Neuron (in vitro differentiated cells): Measurements from ENCODE around the gene PEAR1.

ENCODE experiments used
- H2AFZ ChIP-seq: one replicate; pipeline ENCODE4 v1.6.1; 2013; ENCODE audit warnings: low read depth, mild to moderate bottlenecking, inconsistent platforms, low read length, moderate library complexity
- H3K27me3 ChIP-seq: one replicate; pipeline ENCODE4 v1.6.1; 2013; ENCODE audit warnings: low read length; ENCODE audit not compliant: insufficient read depth
- H3K36me3 ChIP-seq: one replicate; pipeline ENCODE4 v1.6.1; 2013; ENCODE audit warnings: low read length; ENCODE audit not compliant: insufficient read depth
- H3K4me1 ChIP-seq: one replicate; pipeline ENCODE4 v1.6.1; 2013; ENCODE audit warnings: low read length; ENCODE audit not compliant: insufficient read depth
- H3K4me3 ChIP-seq: 2 replicates; pipeline ENCODE4 v1.5.1; 2013; ENCODE audit warnings: mild to moderate bottlenecking, low read length, moderate library complexity
- H3K9me3 ChIP-seq: one replicate; pipeline ENCODE4 v1.6.1; 2013; ENCODE audit warnings: low read length

Gene PEAR1

DNA sequence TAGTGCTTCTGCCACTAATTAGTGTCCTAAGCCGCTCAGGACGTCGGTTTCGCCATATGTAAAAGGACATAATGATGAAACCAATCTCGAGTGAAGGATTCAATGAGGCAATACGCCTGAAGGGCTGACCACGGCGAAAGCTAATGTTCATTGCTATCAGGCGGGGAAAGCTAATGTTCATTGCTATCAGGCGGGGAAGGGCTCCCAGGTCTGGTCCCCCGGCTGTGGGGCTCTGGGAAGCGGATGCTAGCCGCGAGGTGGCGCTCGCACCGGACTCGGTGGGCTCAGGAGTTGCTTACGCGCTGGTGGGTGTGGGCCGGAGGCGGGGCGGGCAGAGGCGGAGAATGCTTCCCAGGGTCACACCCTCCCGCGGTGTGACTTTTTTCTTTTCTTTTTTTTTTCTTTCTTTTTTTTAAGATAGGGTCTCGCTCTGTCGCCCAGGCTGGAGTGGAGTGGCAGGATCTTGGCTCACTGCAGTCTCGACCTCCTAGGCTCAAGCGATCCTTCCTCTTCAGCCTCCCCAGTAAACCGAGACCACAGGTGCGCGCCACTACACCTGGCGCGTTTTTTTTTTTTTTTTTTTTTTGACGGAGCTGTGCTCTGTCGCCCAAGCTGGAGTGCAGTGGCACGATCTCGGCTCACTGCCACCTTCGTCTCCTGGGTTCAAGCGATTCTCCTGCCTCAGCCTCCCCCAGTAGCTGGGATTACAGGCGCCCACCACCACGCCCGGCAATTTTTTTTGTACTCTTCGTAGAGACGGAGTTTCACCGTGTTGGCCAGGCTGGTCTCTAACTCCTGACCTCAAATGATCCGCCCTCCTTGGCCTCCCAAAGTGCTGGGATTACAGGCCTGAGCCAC, 1.1 kb upstream of the PEAR1 start:
- H3K4me3 ChIP-seq, result no peak overlapping the region
- H3K27me3 ChIP-seq, result peaks cover 44% of the 10 kb centered on the region

DNA sequence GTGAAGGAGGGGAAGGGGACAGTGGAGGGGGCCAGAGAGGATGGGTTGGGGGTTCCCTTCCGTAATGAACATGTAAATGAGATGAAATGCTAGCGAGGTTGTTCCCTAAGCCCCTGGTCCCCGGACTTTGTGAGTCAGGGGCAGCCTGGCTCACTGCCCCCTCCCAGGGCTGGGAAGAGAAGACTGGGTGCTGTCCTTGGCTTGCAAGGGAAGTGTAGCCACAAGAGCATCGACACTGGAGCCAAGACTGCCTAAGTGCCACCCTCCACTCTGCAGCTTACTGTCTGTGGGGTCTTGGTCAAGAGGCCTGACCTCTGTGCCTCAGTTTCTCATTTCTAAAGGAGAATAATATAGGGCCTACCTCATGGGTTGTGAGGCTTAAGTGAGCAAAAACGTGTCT, 483 bp downstream of the PEAR1 start:
- peaks cover 7% of the 10 kb centered on the region for H3K4me1 ChIP-seq
- H2AFZ ChIP-seq, result no peak overlapping the region
- H3K4me3 ChIP-seq, result no peak overlapping the region
- H3K27me3 ChIP-seq, result peaks cover 35% of the 10 kb centered on the region
- H3K36me3 ChIP-seq, result no peaks in the 10 kb centered on the region
- no peaks in the 10 kb centered on the region for H3K9me3 ChIP-seq

More for the DNA sequence above, 1.1 kb upstream of the PEAR1 start:
- Histone ChIP-seq H3K4me1 (peaks cover 2% of the 10 kb centered on the region), H2AFZ (no peak overlapping the region), H3K9me3 (no peaks in the 10 kb centered on the region), H3K36me3 (no peaks in the 10 kb centered on the region)

DNA sequence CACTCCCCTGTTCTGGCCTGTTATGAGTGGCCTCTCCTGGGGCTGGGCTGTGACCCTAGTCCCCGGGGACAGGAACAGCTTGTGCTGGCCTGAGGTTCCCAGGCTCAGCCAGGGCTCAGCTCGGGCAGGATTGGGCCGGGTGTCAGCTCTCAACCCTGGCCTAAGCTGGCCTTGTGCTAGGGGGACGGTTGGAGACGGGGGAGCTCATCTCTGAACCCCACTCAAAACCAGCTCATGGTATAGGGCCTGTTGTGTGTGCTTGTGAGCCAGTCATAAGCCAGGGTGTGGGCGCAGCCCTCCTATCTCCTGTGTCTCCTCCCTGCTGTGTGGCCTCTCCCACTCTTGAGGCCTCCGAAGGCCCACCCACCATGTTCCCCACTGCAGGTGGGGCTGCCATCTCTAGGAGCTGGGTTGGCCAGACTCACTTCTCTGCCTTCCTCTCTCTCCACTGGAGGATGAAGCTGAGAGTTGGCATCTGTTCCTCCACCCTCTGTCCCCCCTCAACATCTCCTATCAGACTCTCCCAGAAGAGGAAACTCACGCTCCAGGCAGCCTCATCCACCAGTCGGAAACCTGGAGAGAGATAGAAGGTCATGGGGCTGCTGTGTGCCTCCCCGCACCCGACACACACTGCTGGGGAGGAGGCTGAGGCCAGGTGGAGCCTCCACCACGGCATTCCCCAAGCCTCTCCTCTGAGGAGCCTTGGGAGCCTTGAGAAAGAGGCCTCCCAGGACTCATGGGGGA, 1.4 kb downstream of the PEAR1 start:
- H3K9me3 ChIP-seq, result no peaks in the 10 kb centered on the region
- H3K27me3 ChIP-seq, result peaks cover 35% of the 10 kb centered on the region
- no peak overlapping the region for H2AFZ ChIP-seq
- H3K4me1 ChIP-seq, result peaks cover 7% of the 10 kb centered on the region
- H3K36me3 ChIP-seq, result no peaks in the 10 kb centered on the region
- H3K4me3 ChIP-seq, result no peak overlapping the region

DNA sequence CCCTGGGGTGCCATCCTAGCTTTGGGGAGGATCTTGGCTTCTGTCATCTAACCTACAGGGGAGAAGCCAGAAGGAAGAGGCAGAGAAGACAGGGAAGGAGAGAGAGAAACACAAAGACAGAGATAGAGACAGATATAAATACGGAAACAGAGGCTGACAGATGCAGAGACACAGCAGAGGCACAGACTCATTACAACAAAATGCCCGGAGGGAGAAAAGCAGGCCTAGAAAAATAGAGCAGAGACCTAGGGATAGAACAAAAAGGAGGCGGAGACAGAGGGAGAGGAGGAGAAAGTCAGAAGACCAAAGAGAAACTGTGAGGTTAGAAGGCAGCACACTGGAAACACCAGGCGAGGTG, 1.9 kb downstream of the PEAR1 start:
- H2AFZ ChIP-seq, result no peak overlapping the region
- H3K36me3 ChIP-seq, result no peaks in the 10 kb centered on the region
- H3K4me1 ChIP-seq, result peaks cover 7% of the 10 kb centered on the region
- peaks cover 35% of the 10 kb centered on the region for H3K27me3 ChIP-seq
- H3K9me3 ChIP-seq, result no peaks in the 10 kb centered on the region
- H3K4me3 ChIP-seq, result no peak overlapping the region

DNA sequence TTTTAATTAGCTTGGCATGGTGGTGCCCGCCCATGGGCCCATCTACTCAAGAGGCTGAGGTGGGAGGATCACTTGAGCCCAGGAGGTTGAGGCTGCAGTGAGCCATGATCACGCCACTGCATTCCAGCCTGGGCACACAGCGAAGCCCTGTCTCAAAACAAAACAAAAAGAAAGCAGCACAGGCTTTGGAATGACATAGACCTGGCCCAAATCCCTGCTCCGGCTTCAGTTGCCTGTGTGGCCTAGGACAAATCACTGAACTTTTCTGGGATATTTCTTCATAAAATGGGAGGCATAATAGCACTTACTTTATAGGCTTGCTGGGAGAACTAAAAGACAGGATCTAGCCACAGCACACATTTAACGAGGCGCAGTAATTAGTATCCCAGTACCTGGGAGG, 2.4 kb downstream of the PEAR1 start:
- Histone ChIP-seq H3K4me1 (peaks cover 7% of the 10 kb centered on the region), H3K4me3 (no peak overlapping the region), H3K36me3 (no peaks in the 10 kb centered on the region), H2AFZ (no peak overlapping the region), H3K9me3 (no peaks in the 10 kb centered on the region), H3K27me3 (peaks cover 35% of the 10 kb centered on the region)

DNA sequence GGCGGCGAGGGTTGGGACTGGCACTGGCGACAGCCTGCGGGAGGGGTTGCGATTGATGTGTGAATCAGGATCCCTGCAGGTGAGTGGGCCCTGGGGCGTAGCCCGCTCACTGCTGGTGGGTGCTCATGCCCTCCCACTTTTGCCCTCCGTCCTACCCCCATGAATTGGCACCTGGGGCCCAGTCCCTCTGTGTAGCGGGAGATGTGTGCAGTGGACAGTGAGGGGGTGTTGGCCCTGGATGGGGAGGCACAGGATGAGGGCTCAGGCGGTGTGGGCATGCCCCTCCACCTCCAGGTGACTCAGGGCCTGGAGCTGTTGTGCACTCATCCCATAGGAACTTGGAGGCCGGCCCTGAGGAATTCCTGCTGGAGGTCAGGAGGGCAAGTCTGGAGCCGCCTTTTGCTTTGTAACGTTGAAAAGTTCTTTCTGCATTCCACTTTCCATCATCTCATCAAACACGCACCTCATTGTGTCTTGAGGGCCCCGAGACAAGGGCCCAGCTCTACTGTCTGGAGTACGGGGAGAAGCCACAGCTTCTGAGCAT, 3.0 kb downstream of the PEAR1 start:
- Histone ChIP-seq H3K36me3 (no peaks in the 10 kb centered on the region), H3K9me3 (no peaks in the 10 kb centered on the region), H3K4me1 (peaks cover 7% of the 10 kb centered on the region), H2AFZ (no peak overlapping the region), H3K27me3 (peaks cover 37% of the 10 kb centered on the region), H3K4me3 (no peak overlapping the region)

DNA sequence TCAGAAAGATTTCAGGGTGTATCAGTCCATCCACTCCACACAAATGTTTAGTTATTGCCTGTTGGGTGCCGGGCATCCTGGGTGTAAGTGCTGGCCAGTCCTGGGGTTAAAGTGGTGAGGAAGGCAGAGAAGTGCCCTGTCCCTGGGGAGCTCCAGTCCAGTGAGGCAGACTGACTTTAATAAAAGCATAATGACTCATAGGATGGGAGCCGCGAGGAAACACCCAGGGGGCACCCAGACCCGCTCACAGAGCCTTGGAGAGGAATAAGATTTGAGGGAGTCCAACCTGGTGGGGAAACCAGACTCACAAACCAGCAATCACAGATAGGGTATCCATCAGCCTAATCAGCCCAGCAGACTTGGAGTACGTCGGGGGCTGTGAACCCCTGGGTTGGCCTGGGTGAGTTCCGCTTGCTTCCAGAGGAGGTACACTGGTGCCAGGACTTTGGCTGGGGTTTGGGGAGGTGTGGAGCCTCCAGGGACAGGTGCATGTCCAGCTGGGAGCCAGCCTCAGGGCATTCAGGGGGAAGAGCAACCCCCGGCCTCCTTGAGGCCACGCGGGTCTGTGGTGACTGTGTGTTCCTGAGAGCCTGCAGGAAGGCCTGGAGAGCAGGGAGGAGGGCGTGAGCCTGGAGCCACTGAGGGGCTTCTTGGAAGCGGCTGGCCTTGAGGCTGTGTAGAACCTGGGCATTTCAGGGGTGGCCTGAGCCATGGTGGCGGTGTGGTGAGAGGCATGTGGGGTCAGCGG, 3.7 kb downstream of the PEAR1 start:
- Histone ChIP-seq H3K4me3 (no peak overlapping the region), H3K4me1 (peaks cover 7% of the 10 kb centered on the region), H3K27me3 (peaks cover 34% of the 10 kb centered on the region)

DNA sequence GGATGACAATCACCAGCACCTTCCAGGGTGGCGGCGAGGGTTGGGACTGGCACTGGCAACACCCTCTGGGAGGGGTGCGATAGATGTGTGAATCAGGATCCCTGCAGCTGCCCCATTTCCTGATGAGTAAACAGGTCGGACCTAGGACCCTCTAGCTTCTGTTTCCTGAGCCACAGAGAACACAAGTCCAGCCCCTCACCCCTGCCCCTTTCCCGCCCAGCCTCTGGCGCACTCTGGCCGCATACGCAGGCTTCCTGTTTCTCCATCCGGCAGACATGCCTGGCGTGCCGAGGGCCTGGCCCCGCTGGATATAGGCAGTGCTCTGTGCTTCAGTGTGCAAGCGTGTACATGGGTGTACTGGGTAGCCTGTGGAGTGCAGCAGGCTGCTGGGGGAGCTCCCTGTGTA, 4.6 kb downstream of the PEAR1 start:
- no peaks in the 10 kb centered on the region for H3K36me3 ChIP-seq
- peak overlapping the region; percentile 79 for H2AFZ ChIP-seq
- no peaks in the 10 kb centered on the region for H3K9me3 ChIP-seq
- peaks cover 31% of the 10 kb centered on the region for H3K27me3 ChIP-seq
- H3K4me3 ChIP-seq, result no peak overlapping the region
- H3K4me1 ChIP-seq, result peaks cover 7% of the 10 kb centered on the region

More for the DNA sequence above, 3.7 kb downstream of the PEAR1 start:
- H3K36me3 ChIP-seq, result no peaks in the 10 kb centered on the region
- H2AFZ ChIP-seq, result no peak overlapping the region
- no peaks in the 10 kb centered on the region for H3K9me3 ChIP-seq

DNA sequence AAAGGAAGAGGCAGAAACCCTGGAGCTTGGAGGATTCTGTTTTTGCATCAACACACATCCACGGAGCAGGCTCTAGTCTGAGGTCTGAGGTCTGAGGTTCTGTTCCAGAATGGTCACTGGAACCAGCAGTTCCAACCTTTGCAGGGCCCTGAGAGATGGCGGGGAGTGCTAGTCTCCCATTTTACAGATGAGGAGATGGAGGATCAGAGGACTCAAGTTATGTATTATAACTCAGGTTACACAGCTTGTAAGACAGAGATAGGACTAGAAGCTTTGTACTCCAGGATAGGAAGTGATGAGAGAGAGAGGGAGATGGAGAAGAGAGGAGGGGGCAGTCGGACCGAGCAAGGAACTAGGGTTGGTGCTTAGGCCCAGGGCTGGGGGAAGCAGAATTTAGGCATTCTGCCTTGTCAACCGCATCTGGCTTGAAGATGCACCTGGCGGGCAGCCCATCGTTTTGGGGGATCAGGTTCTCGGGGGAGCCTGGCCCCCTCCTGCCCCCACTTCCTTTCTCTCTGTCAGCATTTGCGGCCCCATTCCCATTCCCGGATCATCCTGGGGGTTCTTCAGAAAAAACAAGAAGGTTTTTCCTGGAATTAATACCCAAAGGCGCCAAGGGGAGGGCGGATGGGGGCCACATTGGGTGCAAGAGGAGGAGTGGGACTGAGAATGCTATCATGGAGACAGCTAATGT, 5.6 kb downstream of the PEAR1 start:
- Histone ChIP-seq H3K4me3 (no peak overlapping the region), H3K9me3 (no peaks in the 10 kb centered on the region), H3K27me3 (peaks cover 28% of the 10 kb centered on the region), H3K4me1 (peaks cover 7% of the 10 kb centered on the region), H2AFZ (no peak overlapping the region), H3K36me3 (no peaks in the 10 kb centered on the region)

DNA sequence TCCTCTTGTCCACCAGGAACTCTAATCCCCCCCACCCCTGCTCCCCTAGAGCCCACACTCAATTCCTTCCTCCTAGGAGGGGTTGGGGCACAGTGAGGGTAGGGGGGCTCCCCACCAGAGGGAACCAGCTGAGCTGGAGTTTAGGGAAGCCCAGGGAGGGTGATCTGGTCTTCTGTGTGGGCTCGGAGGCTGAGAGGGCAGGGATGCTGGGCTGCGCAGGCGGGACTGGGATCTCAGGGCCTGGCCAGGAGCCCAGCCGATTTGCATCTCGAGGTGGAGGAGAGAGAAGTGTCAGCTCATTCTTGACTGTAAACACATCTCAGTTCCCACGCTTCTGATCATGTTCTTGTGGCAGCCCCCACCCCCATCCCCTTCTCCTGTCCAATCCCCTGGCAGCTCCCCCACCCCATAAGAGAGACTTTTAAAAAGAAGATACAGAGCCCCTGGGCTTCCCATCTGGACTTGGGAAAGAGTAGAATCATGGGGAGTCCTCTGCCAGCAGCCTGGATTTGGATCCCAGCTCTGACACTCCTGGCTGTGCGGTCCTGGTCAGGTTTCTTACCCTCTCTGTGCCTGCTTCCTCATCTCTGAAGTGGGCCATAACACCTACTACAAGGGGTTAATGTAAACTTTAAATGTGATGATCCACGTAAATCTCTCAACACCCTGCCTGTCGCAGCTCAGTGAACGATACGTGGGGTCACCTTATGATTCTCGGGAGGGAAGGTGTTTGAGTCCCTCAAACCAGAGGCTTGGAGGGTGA, 6.6 kb downstream of the PEAR1 start:
- H3K27me3 ChIP-seq, result peaks cover 18% of the 10 kb centered on the region
- no peak overlapping the region for H3K4me3 ChIP-seq
- H3K36me3 ChIP-seq, result no peaks in the 10 kb centered on the region
- no peaks in the 10 kb centered on the region for H3K9me3 ChIP-seq
- no peak overlapping the region for H2AFZ ChIP-seq
- H3K4me1 ChIP-seq, result peaks cover 7% of the 10 kb centered on the region

DNA sequence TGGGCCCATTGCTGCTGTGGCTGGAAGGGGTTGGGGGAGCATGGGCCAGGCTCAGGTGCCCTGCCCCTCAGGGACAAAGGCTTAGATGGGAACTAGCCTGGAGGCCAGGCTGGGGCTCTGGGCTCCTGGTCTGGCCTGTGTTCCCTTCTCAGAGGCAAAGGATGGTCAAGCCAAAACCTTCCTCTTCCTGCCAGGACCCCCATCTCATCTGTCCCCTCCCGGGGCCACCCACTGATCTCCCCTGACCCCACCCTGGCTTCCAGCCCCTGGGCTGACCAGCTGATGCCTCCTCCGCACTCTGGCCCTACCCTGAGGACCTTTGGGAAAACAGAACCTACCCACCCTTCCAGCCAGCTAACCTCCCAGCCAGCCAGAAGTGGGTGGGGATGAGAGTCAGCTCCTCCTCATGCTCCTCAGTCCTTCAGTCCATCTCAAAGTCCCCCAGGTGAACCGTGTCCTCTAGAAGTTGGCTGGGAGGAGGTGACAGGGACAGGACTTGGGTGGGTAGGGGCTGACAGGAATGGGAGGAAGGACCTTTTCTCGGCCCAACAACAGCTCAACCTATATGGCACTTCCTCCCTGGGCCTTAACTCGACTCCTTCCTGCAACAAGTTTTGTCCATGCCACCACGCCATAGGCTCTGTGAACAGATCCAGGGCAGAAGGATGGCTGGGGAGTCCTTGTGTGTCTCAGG, 7.5 kb downstream of the PEAR1 start:
- Histone ChIP-seq H3K36me3 (no peaks in the 10 kb centered on the region), H3K9me3 (no peaks in the 10 kb centered on the region), H3K27me3 (peaks cover 15% of the 10 kb centered on the region), H2AFZ (no peak overlapping the region), H3K4me3 (no peak overlapping the region), H3K4me1 (peaks cover 7% of the 10 kb centered on the region)

DNA sequence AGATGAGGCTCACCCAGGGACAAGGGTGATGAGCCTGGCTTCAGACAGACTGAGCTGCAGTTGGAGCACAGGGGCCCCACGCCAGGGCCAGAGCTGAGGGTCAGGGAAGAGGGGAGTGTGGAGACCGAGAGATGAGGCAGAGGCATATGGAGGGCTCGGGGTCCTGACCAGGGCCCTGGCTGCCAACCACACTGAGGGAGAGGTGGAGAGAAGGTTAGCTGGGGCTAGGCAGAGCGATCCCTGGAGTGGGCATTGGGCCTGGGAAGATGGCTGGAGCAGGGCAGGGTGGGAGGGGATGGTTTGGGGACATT, 8.0 kb downstream of the PEAR1 start:
- H3K36me3 ChIP-seq, result no peaks in the 10 kb centered on the region
- H3K9me3 ChIP-seq, result no peaks in the 10 kb centered on the region
- no peak overlapping the region for H2AFZ ChIP-seq
- H3K27me3 ChIP-seq, result peaks cover 11% of the 10 kb centered on the region
- no peak overlapping the region for H3K4me3 ChIP-seq
- H3K4me1 ChIP-seq, result peaks cover 7% of the 10 kb centered on the region
